T-helper 2 cell (primary cell): ENCODE measurements around the gene CD40.

Experiments used
- DNase-seq, 5 experiments: peaks; one replicate each; pipeline versions ENCODE4 v3.0.0 to v3.0.0-alpha.2; 2012 to 2022

Gene CD40

GRCh38 chr20:46151936-46152335 is 33.8 kb downstream of the CD40 start:
- DNase-seq = no peak

- no peak for DNase-seq
These were observed 34.9 kb downstream of the CD40 start for GRCh38 chr20:46152824-46153586.

- DNase-seq = no peak
These were observed 36.2 kb downstream of the CD40 start for GRCh38 chr20:46154305-46154704.

- DNase-seq = no peak
These were observed 36.7 kb downstream of the CD40 start for GRCh38 chr20:46154796-46155195.

GRCh38 chr20:46156065-46156464 is 38.0 kb downstream of the CD40 start:
- DNase-seq = no peak

GRCh38 chr20:46157076-46157592 is 39.0 kb downstream of the CD40 start:
- no peak for DNase-seq

- no peak for DNase-seq
These were observed 39.5 kb downstream of the CD40 start for GRCh38 chr20:46157625-46158024.

- DNase-seq = no peak
These were observed 40.4 kb downstream of the CD40 start for GRCh38 chr20:46158476-46158987.

- peak in 1 of 5 experiments; percentile 47 for DNase-seq
These were observed 41.2 kb downstream of the CD40 start for GRCh38 chr20:46159101-46159897.

- no peak for DNase-seq
These were observed 42.5 kb downstream of the CD40 start for GRCh38 chr20:46160661-46161060.

GRCh38 chr20:46161921-46162320 is 43.8 kb downstream of the CD40 start:
- DNase-seq = no peak

GRCh38 chr20:46164254-46164653 is 46.1 kb downstream of the CD40 start:
- no peak for DNase-seq

GRCh38 chr20:46167080-46167479 is 49.0 kb downstream of the CD40 start:
- no peak for DNase-seq

- DNase-seq = no peak
These were observed 50.3 kb downstream of the CD40 start for GRCh38 chr20:46168438-46168837.

- no peak for DNase-seq
These were observed 51.4 kb downstream of the CD40 start for GRCh38 chr20:46169245-46170171.

GRCh38 chr20:46171476-46171875 is 53.4 kb downstream of the CD40 start:
- DNase-seq = no peak

- no peak for DNase-seq
These were observed 53.8 kb downstream of the CD40 start for GRCh38 chr20:46171909-46172308.

GRCh38 chr20:46172455-46172854 is 54.3 kb downstream of the CD40 start:
- no peak for DNase-seq

- DNase-seq = no peak
These were observed 54.9 kb downstream of the CD40 start for GRCh38 chr20:46172961-46173536.

GRCh38 chr20:46173652-46174468 is 55.7 kb downstream of the CD40 start:
- DNase-seq = no peak

GRCh38 chr20:46174469-46175126 is 56.5 kb downstream of the CD40 start:
- peak; percentile 25 to 71 (median 63) for DNase-seq
